GM12873 (cell line): ENCODE measurements around the gene POSTN.
A peak's percentile ranks its signal among the peaks of the same experiment; 100 is the strongest.

ENCODE experiments used
- CTCF ChIP-seq: IDR thresholded peaks from 2 replicates; pipeline ENCODE4 v1.5.1; 2012; ENCODE audit warnings: low read depth, mild to moderate bottlenecking, moderate library complexity, low read length, control low read depth; ENCODE audit not compliant: insufficient read depth; ENCODE audit errors: missing control alignments

The POSTN gene

GRCh38 chr13:37615276-37615675 lies 16.7 kb upstream of the POSTN start:
- TF ChIP-seq CTCF: no peak

GRCh38 chr13:37613638-37614037 lies 15.1 kb upstream of the POSTN start:
- TF ChIP-seq CTCF: no peak

GRCh38 chr13:37613236-37613635 lies 14.7 kb upstream of the POSTN start:
- TF ChIP-seq CTCF: no peak

GRCh38 chr13:37608750-37609339 lies 10.3 kb upstream of the POSTN start:
- TF ChIP-seq CTCF: peak; percentile 15

GRCh38 chr13:37602733-37603381 lies 4.3 kb upstream of the POSTN start:
- peak; percentile 14 for TF ChIP-seq CTCF

GRCh38 chr13:37601648-37602440 lies 3.3 kb upstream of the POSTN start:
- no peak for TF ChIP-seq CTCF

GRCh38 chr13:37599519-37599918 lies 951 bp upstream of the POSTN start:
- no peak for TF ChIP-seq CTCF
